Ovary (tissue), 3 donors: ENCODE data around the gene GRXCR1.

Experiments
- CTCF ChIP-seq, 3 donors: fragments of 450-650 bp in 2 of 3; fragments of 200-600 bp in 1 of 3; IDR thresholded peaks; one replicate each; pipeline versions ENCODE4 v1.5.1 to v1.8.0; 2016 to 2022; ENCODE audit warnings: antibody characterized with exemption in 3 of 3, mild to moderate bottlenecking in 1 of 3
- EP300 ChIP-seq: sonication (generic); formaldehyde crosslinking; IDR thresholded peaks from one replicate; pipeline ENCODE4 v1.6.1; 2017; ENCODE audit warnings: antibody characterized with exemption
- donor health status: DM: no; HTN: no; CAD: no.

GRCh38 chr4:42953321-42953720 lies 60.8 kb downstream of the GRXCR1 start:
- no peak for TF ChIP-seq CTCF (IDR thresholded peaks at IDR 0.05)
- TF ChIP-seq EP300: no peak
